HG03025 (cell line): ENCODE data around the gene RGCC.
"Not testable (repeated sequence)": the region's sequence is repeated elsewhere in the genome, so short reads cannot be mapped to it uniquely, and the experiment has no call there.

Source experiments
- ATAC-seq: cut with Tn5 transposase; IDR thresholded peaks from one replicate; pipeline ENCODE4 v1.9.1; 2021; ENCODE audit warnings: mild to moderate bottlenecking, moderate library complexity; ENCODE audit not compliant: unreplicated experiment, low FRiP score

The RGCC gene

GRCh38 chr13:41456768-41457588 is at the start of gene RGCC:
Gene RGCC (plus strand): TSS chr13:41457550. CDS start chr13:41457708, 158 bp downstream.
- peak; percentile 71 for ATAC-seq

GRCh38 chr13:41408121-41408520 is 49.2 kb upstream of the RGCC start:
- ATAC-seq = no peak

GRCh38 chr13:41408746-41409145 is 48.6 kb upstream of the RGCC start:
- no peak for ATAC-seq

- no peak for ATAC-seq
These were observed 47.7 kb upstream of the RGCC start for GRCh38 chr13:41409611-41410010.

- ATAC-seq = no peak
These were observed 46.3 kb upstream of the RGCC start for GRCh38 chr13:41411060-41411459.

- ATAC-seq = no peak
These were observed 45.8 kb upstream of the RGCC start for GRCh38 chr13:41411522-41411921.

- ATAC-seq = no peak
These were observed 43.5 kb upstream of the RGCC start for GRCh38 chr13:41413872-41414271.

GRCh38 chr13:41416276-41416675 is 41.1 kb upstream of the RGCC start:
- no peak for ATAC-seq

GRCh38 chr13:41418027-41418426 is 39.3 kb upstream of the RGCC start:
- ATAC-seq = no peak

GRCh38 chr13:41418731-41419130 is 38.6 kb upstream of the RGCC start:
- no peak for ATAC-seq

- no peak for ATAC-seq
These were observed 38.1 kb upstream of the RGCC start for GRCh38 chr13:41419206-41419605.

GRCh38 chr13:41420146-41420545 is 37.2 kb upstream of the RGCC start:
- ATAC-seq = no peak

GRCh38 chr13:41421330-41421729 is 36.0 kb upstream of the RGCC start:
- ATAC-seq = not testable (repeated sequence)

GRCh38 chr13:41421983-41422382 is 35.4 kb upstream of the RGCC start:
- ATAC-seq = not testable (repeated sequence)

GRCh38 chr13:41423259-41423658 is 34.1 kb upstream of the RGCC start:
- ATAC-seq = not testable (repeated sequence)

GRCh38 chr13:41424675-41425074 is 32.7 kb upstream of the RGCC start:
- ATAC-seq = not testable (repeated sequence)

GRCh38 chr13:41426047-41426446 is 31.3 kb upstream of the RGCC start:
- ATAC-seq = no peak

GRCh38 chr13:41427666-41428065 is 29.7 kb upstream of the RGCC start:
- no peak for ATAC-seq

GRCh38 chr13:41428155-41428554 is 29.2 kb upstream of the RGCC start:
- ATAC-seq = no peak

- ATAC-seq = not testable (repeated sequence)
These were observed 23.3 kb upstream of the RGCC start for GRCh38 chr13:41434030-41434429.

- no peak for ATAC-seq
These were observed 22.4 kb upstream of the RGCC start for GRCh38 chr13:41434831-41435520.

GRCh38 chr13:41443969-41444368 is 13.4 kb upstream of the RGCC start:
- ATAC-seq = no peak
